HUES64 (cell line): ENCODE data around the gene MAGEB17.

ENCODE experiments used
- H3K27ac ChIP-seq: 2 replicates; pipeline ENCODE4 v1.7.0; 2013; ENCODE audit warnings: low read depth, low read length, inconsistent platforms
- H3K27me3 ChIP-seq: 2 replicates; pipeline ENCODE4 v1.6.1; 2013; ENCODE audit warnings: mild to moderate bottlenecking, low read length; ENCODE audit not compliant: insufficient read depth
- H3K36me3 ChIP-seq: 2 replicates; pipeline ENCODE4 v1.6.1; 2013; ENCODE audit warnings: mild to moderate bottlenecking, low read length; ENCODE audit not compliant: insufficient read depth
- H3K4me1 ChIP-seq: 2 replicates; pipeline ENCODE4 v1.6.1; 2013; ENCODE audit warnings: mild to moderate bottlenecking, low read length, moderate library complexity; ENCODE audit not compliant: insufficient read depth
- H3K4me3 ChIP-seq: 2 replicates; pipeline ENCODE4 v1.5.1; 2013; ENCODE audit warnings: mild to moderate bottlenecking, low read length, moderate library complexity
- H3K9ac ChIP-seq: 2 replicates; pipeline ENCODE4 v1.6.1; 2013; ENCODE audit warnings: mild to moderate bottlenecking, low read depth, low read length
- H3K9me3 ChIP-seq: 2 replicates; pipeline ENCODE4 v1.6.1; 2013; ENCODE audit warnings: low read depth, low read length; ENCODE audit not compliant: insufficient read depth
- WGBS: fragments of 150-250, 120-280 bp; methylation state at CpG from one replicate; pipeline ENCODE4 v1.1.7; 2013; ENCODE audit warnings: missing lambda C conversion rate; 5-methylcytosine and 5-hydroxymethylcytosine counted together

Gene MAGEB17

GRCh38 chrX:16185725-16186136 lies 18.4 kb downstream of the MAGEB17 start:
- no peak overlapping the region for H3K4me3 ChIP-seq
- no peaks in the 10 kb centered on the region for H3K27me3 ChIP-seq
- no peak overlapping the region for H3K9ac ChIP-seq
- H3K9me3 ChIP-seq, result no peaks in the 10 kb centered on the region
- WGBS, result 61% methylated on average over 2 of the region's 2 CpGs
- peaks cover 36% of the 10 kb centered on the region for H3K4me1 ChIP-seq
- 0 out of 2 replicates have a peak, but pooled peaks cover 2% of the 10 kb centered on the region for H3K36me3 ChIP-seq
- peak overlapping the region; percentile 86 for H3K27ac ChIP-seq

- Histone ChIP-seq H3K9ac (no peak overlapping the region), H3K36me3 (0 out of 2 replicates have a peak, but pooled peaks cover 2% of the 10 kb centered on the region), H3K27me3 (no peaks in the 10 kb centered on the region), H3K4me1 (peaks cover 36% of the 10 kb centered on the region), H3K9me3 (no peaks in the 10 kb centered on the region), H3K4me3 (no peak overlapping the region), H3K27ac (peak overlapping the region; percentile 86)
- WGBS, result 3% methylated on average over 3 of the region's 3 CpGs
These were observed 19.2 kb downstream of the MAGEB17 start for GRCh38 chrX:16186380-16187007.

- H3K9ac ChIP-seq, result 0 out of 2 replicates have a peak overlapping the region, but pooled peaks have one; percentile 6
- peak overlapping the region; percentile 86 for H3K27ac ChIP-seq
- H3K4me3 ChIP-seq, result no peak overlapping the region
- H3K9me3 ChIP-seq, result no peaks in the 10 kb centered on the region
- H3K36me3 ChIP-seq, result 0 out of 2 replicates have a peak, but pooled peaks cover 1% of the 10 kb centered on the region
- WGBS, result 23% methylated on average over 4 of the region's 4 CpGs
- no peaks in the 10 kb centered on the region for H3K27me3 ChIP-seq
- H3K4me1 ChIP-seq, result peaks cover 36% of the 10 kb centered on the region
These were observed 19.9 kb downstream of the MAGEB17 start for GRCh38 chrX:16187024-16187760.

- no peaks in the 10 kb centered on the region for H3K9me3 ChIP-seq
- WGBS, result no CpG with 5 or more reads among the region's 1 CpG
- no peak overlapping the region for H3K9ac ChIP-seq
- H3K36me3 ChIP-seq, result no peaks in the 10 kb centered on the region
- no peaks in the 10 kb centered on the region for H3K27me3 ChIP-seq
- H3K27ac ChIP-seq, result no peak overlapping the region
- no peak overlapping the region for H3K4me3 ChIP-seq
- peaks cover 36% of the 10 kb centered on the region for H3K4me1 ChIP-seq
These were observed 21.4 kb downstream of the MAGEB17 start for GRCh38 chrX:16188687-16189086.

GRCh38 chrX:16191605-16192004 lies 24.3 kb downstream of the MAGEB17 start:
- no peak overlapping the region for H3K4me3 ChIP-seq
- no peaks in the 10 kb centered on the region for H3K36me3 ChIP-seq
- H3K27me3 ChIP-seq, result no peaks in the 10 kb centered on the region

GRCh38 chrX:16196829-16197228 lies 29.5 kb downstream of the MAGEB17 start:
- H3K4me3 ChIP-seq, result no peak overlapping the region
- H3K27me3 ChIP-seq, result no peaks in the 10 kb centered on the region
- H3K4me1 ChIP-seq, result peaks cover 14% of the 10 kb centered on the region
- H3K9me3 ChIP-seq, result no peaks in the 10 kb centered on the region
- H3K36me3 ChIP-seq, result no peaks in the 10 kb centered on the region
- H3K9ac ChIP-seq, result no peak overlapping the region
- no peak overlapping the region for H3K27ac ChIP-seq

More at GRCh38 chrX:16191605-16192004, 24.3 kb downstream of the MAGEB17 start:
- Histone ChIP-seq H3K27ac (no peak overlapping the region), H3K9me3 (no peaks in the 10 kb centered on the region), H3K4me1 (peaks cover 18% of the 10 kb centered on the region), H3K9ac (no peak overlapping the region)
- 93% methylated on average over 6 of the region's 6 CpGs for WGBS

- Histone ChIP-seq H3K9ac (no peak overlapping the region), H3K36me3 (no peaks in the 10 kb centered on the region), H3K9me3 (no peaks in the 10 kb centered on the region), H3K27me3 (no peaks in the 10 kb centered on the region), H3K4me3 (no peak overlapping the region), H3K27ac (peak overlapping the region; percentile 73; the same call in 1 of the 2 replicates), H3K4me1 (peaks cover 14% of the 10 kb centered on the region)
- WGBS, result 11% methylated on average over 1 of the region's 1 CpG
These were observed 32.1 kb downstream of the MAGEB17 start for GRCh38 chrX:16199343-16199742.

- H3K27ac ChIP-seq, result no peak overlapping the region
- no peaks in the 10 kb centered on the region for H3K36me3 ChIP-seq
- peaks cover 14% of the 10 kb centered on the region for H3K4me1 ChIP-seq
- H3K4me3 ChIP-seq, result no peak overlapping the region
- no peaks in the 10 kb centered on the region for H3K27me3 ChIP-seq
- no peak overlapping the region for H3K9ac ChIP-seq
- no peaks in the 10 kb centered on the region for H3K9me3 ChIP-seq
- WGBS, result 95% methylated on average over 4 of the region's 4 CpGs
These were observed 35.7 kb downstream of the MAGEB17 start for GRCh38 chrX:16202943-16203342.

- H3K4me1 ChIP-seq, result peaks cover 17% of the 10 kb centered on the region
- H3K36me3 ChIP-seq, result no peaks in the 10 kb centered on the region
- H3K9me3 ChIP-seq, result no peaks in the 10 kb centered on the region
- H3K4me3 ChIP-seq, result no peak overlapping the region
- no peak overlapping the region for H3K27ac ChIP-seq
- H3K27me3 ChIP-seq, result no peaks in the 10 kb centered on the region
- no peak overlapping the region for H3K9ac ChIP-seq
- WGBS, result 91% methylated on average over 2 of the region's 3 CpGs
These were observed 37.3 kb downstream of the MAGEB17 start for GRCh38 chrX:16204538-16204937.

GRCh38 chrX:16205840-16206239 lies 38.6 kb downstream of the MAGEB17 start:
- WGBS, result 98% methylated on average over 3 of the region's 3 CpGs
- H3K4me1 ChIP-seq, result peaks cover 12% of the 10 kb centered on the region
- H3K27me3 ChIP-seq, result no peaks in the 10 kb centered on the region
- no peaks in the 10 kb centered on the region for H3K36me3 ChIP-seq
- no peak overlapping the region for H3K4me3 ChIP-seq
- no peak overlapping the region for H3K9ac ChIP-seq
- no peak overlapping the region for H3K27ac ChIP-seq
- H3K9me3 ChIP-seq, result no peaks in the 10 kb centered on the region

- H3K27ac ChIP-seq, result no peak overlapping the region
- H3K27me3 ChIP-seq, result no peaks in the 10 kb centered on the region
- H3K4me1 ChIP-seq, result peaks cover 12% of the 10 kb centered on the region
- H3K4me3 ChIP-seq, result no peak overlapping the region
- 82% methylated on average over 1 of the region's 1 CpG for WGBS
- H3K9ac ChIP-seq, result no peak overlapping the region
- no peaks in the 10 kb centered on the region for H3K36me3 ChIP-seq
- no peaks in the 10 kb centered on the region for H3K9me3 ChIP-seq
These were observed 40.4 kb downstream of the MAGEB17 start for GRCh38 chrX:16207634-16208033.
